SU-DHL-6 (cell line): ENCODE data around the gene ANK3.

Source experiments
- CTCF ChIP-seq: fragments of 200-600 bp; sonication (generic); IDR thresholded peaks from one replicate; pipeline ENCODE4 v1.5.1; 2017; ENCODE audit warnings: antibody characterized with exemption, mild to moderate bottlenecking, low read length, moderate library complexity; ENCODE audit not compliant: insufficient read depth, poor library complexity, severe bottlenecking
- EZH2phosphoT487 ChIP-seq: fragments of 200-600 bp; sonication (generic), shearing (Covaris generic); conservative IDR thresholded peaks from 2 replicates; pipeline ENCODE4 v1.6.1; 2018; ENCODE audit warnings: mild to moderate bottlenecking, antibody characterized with exemption, low read length, moderate library complexity, mixed read lengths

- TF ChIP-seq CTCF (no peak), EZH2phosphoT487 (no peak)
Measured at GRCh38 chr10:60141896-60142559, 247.6 kb downstream of the ANK3 start.
